OCI-LY3 (cell line): ENCODE results near the gene TRPM1.
"Not testable (repeated sequence)": the region's sequence is repeated elsewhere in the genome, so short reads cannot be mapped to it uniquely, and the experiment has no call there.

ENCODE experiments used
- EZH2phosphoT487 ChIP-seq: fragments of 200-600 bp; shearing (Covaris generic); IDR thresholded peaks from 2 replicates; pipeline ENCODE4 v1.6.1; 2018; ENCODE audit warnings: antibody characterized with exemption, mixed run types, low read depth
- TF ChIP-seq, protein P1 (sequence below): fragments of 200-600, 300-600 bp; sonication (generic); IDR thresholded peaks from 2 replicates; pipeline ENCODE4 v1.5.1; 2014; ENCODE audit warnings: antibody characterized with exemption, low read length, low read depth

DNA sequence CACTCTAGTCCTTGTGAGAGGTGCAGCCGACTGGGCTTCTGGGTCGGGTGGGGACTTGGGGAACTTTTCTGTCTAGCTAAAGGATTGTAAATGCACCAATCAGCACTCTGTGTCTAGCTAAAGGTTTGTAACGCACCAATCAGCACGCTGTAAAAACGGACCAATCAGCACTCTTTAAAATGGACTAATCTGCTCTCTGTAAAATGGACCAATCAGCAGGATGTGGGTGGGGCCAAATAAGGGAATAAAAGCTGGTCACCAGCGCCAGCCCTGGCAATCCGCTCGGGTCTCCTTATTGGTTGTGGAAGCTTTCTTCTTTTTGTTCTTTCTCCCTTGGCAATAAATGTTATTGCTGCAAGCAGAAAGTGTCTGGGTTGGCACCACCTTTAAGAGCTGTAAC lies 13.5 kb downstream of the TRPM1 start:
- TF ChIP-seq, protein P1, sequence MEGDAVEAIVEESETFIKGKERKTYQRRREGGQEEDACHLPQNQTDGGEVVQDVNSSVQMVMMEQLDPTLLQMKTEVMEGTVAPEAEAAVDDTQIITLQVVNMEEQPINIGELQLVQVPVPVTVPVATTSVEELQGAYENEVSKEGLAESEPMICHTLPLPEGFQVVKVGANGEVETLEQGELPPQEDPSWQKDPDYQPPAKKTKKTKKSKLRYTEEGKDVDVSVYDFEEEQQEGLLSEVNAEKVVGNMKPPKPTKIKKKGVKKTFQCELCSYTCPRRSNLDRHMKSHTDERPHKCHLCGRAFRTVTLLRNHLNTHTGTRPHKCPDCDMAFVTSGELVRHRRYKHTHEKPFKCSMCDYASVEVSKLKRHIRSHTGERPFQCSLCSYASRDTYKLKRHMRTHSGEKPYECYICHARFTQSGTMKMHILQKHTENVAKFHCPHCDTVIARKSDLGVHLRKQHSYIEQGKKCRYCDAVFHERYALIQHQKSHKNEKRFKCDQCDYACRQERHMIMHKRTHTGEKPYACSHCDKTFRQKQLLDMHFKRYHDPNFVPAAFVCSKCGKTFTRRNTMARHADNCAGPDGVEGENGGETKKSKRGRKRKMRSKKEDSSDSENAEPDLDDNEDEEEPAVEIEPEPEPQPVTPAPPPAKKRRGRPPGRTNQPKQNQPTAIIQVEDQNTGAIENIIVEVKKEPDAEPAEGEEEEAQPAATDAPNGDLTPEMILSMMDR = not testable (repeated sequence)
- not testable (repeated sequence) for TF ChIP-seq EZH2phosphoT487
